Activated naive CD4-positive, alpha-beta T cell treated with anti-CD3 and anti-CD28 coated beads, Interleukin-2, amount 50 U/mL, for 16 hours (primary cell): ENCODE data around the gene PFKFB3.
"Not testable (repeated sequence)": the region's sequence is repeated elsewhere in the genome, so short reads cannot be mapped to it uniquely, and the experiment has no call there.

Experiments used
- DNase-seq: peaks from one replicate; pipeline ENCODE4 v3.0.0-alpha.2; 2020

Gene PFKFB3

GRCh38 chr10:6202684-6203330 is at the start of gene PFKFB3:
Gene PFKFB3, plus strand, starts transcription at chr10:6202932. Its CDS starts 329 bp downstream, at chr10:6203261.
- DNase-seq = peak; percentile 88

DNA sequence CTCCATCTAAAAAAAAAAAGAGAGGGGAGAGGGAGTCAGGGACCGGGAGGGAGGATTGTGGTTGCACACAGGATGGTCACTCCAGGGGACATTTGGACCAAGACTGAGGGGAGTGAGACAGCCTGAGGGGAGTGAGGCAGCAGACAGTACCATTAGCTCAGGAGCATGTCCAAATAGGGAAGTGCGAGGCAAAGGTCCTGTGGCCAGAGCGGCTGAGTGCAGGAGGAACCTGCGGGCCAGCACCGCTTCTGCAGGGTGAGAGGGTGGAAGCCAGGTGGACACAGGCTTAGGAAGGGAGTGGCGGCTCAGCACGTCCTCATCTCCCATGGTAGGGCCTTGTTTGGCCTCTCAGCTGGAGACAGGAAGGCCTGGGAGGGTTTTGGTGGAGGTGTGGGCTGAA is 48.9 kb upstream of the PFKFB3 start:
- DNase-seq = no peak

DNA sequence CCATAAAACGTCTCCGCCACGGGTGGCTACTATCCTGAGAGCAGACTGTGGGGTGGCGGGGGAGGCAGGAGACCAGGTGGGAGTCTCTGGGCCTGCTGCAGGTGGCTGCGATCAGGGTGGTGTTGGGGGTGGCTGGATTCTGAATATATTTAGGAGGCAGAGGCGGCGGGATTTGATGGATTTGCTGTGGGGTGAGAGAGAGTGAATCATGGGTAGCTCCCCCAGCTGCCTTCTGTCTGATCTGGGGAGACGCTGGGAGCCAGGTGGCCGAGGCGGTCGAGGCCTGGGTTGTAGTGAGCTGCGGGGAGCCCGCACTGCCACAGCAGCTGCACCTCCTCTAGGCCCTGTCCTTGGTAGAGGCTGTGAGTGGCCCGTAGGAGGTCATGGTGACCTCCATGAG is 48.2 kb upstream of the PFKFB3 start:
- no peak for DNase-seq

DNA sequence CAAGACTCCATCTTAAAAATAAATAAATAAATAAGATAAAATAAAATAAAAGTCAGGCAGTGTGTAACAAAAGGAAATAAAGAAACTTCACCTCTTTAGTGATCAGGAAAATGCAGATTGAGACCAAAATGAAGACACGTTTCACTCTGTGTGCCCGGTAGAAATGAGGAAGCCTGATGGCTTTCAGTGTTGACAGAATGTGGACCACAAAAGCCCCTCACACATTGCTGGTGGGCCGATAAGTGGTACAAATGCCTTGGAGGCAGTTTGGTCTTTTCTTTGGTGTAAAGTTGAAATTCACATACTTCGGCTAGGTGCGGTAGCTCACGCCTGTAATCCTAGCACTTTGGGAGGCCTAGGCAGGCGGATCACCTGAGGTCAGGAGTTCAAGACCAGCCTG is 44.5 kb upstream of the PFKFB3 start:
- no peak for DNase-seq

DNA sequence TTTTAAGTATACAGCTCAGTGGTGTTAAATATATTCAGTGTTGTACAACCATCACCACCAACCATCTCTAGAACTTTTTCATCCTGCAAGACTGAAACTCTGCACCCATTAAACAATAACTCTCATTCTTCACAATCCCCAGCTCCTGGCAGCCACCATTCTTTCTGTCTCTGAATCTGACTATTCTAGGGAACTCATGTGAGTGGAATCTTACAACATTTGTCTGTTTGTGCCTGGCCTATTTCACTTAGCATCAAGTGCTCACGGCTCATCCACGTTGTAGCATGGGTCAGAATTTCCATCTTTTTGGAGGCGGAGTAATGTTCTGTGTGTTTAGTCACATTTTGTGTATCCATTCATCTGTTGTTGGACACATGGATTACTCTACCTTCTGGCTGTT is 40.8 kb upstream of the PFKFB3 start:
- no peak for DNase-seq

DNA sequence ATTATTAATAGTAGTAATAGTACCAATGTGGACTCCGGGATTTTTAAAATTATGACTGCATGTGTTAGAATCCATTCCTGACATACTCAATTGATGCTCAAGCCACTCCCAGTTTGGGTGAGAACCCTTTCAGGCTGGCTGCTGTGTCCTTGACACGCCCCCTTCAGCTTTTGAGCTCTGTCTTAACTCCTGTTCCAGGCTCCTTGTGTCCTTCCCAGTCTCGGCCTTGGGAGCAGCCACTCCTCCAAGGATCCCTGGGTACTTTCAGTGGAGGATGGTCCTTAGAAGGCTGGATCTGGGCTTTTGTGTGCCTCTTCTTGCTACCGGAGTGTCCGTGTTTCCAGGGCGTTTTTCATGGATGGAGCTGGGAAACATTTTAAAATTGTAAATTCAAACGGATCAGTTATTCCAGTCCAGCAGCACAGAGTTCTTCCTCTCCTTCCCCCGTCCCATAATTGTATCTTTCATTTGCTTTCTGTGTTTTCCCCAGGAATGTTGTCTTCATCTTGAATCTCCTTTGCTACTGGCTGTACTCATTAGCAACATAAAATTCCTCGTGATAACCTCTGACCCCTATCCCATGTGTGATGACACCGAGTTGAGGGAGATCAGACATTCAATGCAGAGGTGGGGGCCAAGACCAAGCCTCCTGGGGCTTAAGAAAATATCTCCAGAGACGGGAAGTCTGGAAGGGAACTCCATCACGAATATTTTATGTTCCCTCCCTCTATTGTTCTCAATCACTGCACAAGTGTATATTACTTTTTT is 40.0 kb upstream of the PFKFB3 start:
- DNase-seq = no peak

DNA sequence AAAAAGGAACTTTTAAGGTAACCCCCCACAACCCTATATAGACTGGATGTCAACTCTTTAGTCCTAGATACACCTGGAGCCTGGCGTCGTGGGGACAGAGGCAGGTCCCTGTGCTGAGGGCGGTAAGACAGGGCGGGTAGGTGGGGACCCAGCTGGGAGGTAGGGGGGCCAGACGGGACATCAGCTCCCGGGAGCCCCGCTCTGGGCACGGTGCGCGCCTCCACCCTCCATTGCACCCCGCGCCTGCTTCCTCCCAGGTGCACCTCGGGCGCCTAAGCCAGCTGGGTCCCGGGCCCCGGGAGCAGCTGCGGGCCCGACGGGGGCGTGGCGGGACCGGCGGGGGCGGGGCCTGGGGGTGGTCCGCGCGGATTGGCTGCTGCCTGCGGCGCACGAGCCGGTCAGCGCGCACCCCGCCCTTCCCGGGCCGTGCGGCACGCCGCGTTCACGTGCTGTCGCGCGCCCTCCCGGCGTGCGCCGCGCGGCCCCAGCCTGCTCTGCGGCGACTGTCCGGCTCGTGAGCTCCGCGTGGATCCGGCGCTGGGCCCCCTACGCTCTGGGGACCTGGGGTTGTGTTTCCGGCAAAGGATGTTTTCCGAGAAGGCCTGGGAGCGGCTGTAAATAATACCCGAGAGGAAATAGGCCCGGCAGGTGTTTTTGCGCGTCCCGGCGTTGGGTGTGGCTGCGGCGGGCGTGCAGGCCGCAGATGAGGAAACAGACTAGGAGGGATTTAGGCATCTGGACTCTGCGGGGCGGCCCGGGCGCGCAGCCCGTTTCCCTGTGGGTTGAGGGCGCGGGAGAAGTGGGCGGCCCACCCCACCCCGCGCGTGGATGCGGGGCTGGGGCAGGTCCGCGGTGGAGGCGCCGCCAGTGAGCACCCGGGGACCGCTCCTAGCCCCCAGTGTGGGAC is 39.1 kb upstream of the PFKFB3 start:
- DNase-seq = peak; percentile 94

DNA sequence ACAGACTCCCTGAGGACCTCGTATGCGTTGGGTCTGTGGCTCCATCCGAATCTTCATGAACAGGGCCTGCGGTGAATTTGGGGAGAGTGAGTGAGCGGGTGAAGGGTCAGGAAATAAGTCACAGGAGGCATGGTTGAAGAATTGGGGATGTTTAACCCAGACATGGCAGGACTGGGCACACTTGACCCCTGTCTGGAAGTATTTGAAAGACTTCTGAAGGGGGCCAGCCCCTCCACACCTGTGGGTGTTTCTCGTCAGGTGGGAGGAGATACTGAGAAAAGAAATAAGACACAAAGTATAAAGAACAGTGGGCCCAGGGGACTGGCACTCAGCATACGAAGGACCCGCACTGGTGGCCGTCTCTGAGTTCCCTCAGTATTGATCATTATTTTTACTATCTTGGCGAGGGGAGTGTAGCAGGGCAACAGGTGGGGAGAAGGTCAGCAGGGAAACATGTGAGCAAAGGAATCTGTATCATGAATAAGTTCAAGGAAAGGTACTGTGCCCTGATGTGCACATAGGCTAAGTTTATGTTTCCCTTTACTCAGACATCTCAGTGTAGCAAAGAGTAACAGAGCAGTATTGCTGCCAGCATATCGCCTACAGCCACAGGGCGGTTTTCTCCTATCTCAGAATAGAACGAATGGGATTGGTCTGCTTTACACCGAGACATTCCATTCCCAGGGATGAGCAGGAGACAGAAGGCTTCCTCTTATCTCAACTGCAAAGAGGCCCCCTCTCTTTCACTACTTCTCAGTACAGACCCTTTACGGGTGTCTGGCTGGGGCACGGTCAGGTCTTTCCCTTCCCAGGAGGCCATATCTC is 38.2 kb upstream of the PFKFB3 start:
- DNase-seq = no peak

DNA sequence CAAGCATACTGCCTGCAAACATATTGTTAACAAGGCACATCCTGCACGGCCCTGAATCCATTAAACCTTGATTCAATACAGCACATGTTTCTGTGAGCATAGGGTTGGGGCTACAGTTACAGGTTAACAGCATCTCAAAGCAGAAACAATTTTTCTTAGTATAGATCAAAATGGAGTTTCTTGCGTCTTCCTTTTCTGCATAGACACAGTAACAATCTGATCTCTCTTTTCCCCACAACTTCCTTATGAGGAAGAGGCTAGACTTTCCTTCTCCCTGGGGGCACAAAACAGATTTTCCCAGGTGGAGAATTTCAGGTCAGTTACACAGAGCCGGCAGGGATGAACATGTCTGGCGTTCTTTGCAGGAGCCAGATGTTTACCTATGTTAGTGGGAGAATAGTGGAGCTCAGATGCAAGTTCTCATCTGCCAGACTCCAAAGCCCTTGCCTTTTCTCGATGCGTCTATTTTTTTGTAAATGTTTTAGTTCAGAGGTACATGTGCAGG is 37.5 kb upstream of the PFKFB3 start:
- DNase-seq = no peak

- DNase-seq = not testable (repeated sequence)
Observed at GRCh38 chr10:6165933-6166332, 36.8 kb upstream of the PFKFB3 start.

GRCh38 chr10:6167456-6167855 is 35.3 kb upstream of the PFKFB3 start:
- DNase-seq = no peak

- DNase-seq = no peak
Observed at GRCh38 chr10:6168084-6168483, 34.6 kb upstream of the PFKFB3 start.

- DNase-seq = no peak
Observed at GRCh38 chr10:6170638-6171037, 32.1 kb upstream of the PFKFB3 start.

DNA sequence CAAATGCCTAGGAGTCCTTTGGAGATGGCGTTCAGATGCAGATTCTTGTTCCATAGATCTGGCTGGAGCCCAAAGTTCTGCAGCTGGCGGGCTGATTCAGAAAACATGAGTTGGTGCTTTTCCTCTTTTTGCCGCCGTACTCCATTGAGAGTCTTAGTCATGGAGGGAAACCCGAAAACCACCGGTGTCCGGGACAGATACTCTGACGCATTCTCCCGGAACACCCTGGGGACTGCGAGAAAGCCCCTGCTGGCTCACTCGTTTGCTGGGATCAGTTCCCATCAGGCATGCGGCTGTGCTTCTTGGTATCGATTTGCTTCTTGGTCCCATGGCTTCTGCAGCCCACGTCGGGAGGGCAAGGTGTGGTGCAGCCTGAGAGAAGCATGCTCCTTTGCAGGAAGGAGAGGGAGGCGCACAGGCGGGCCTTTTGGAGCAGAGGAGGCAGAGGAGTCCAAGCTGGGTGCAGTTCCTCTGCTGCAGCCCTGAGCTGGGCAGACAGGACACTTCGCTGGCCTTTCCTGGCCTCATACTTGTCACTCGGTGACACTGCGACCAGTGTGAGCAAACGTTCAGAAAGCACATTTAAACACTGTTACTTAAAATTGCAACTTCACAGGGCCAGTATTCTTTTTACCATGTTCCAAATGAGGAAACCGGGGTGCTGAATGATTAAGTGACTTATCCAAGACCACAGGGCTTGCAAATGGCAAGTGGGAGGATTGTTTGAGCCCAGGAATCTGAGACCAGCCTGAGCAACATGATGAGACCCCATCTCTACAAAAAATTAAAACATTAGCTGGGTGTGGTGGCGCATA is 30.6 kb upstream of the PFKFB3 start:
- no peak for DNase-seq

- DNase-seq = peak; percentile 55
Observed at GRCh38 chr10:6173203-6173602, 29.5 kb upstream of the PFKFB3 start.

GRCh38 chr10:6174201-6174874 is 28.4 kb upstream of the PFKFB3 start:
- no peak for DNase-seq

DNA sequence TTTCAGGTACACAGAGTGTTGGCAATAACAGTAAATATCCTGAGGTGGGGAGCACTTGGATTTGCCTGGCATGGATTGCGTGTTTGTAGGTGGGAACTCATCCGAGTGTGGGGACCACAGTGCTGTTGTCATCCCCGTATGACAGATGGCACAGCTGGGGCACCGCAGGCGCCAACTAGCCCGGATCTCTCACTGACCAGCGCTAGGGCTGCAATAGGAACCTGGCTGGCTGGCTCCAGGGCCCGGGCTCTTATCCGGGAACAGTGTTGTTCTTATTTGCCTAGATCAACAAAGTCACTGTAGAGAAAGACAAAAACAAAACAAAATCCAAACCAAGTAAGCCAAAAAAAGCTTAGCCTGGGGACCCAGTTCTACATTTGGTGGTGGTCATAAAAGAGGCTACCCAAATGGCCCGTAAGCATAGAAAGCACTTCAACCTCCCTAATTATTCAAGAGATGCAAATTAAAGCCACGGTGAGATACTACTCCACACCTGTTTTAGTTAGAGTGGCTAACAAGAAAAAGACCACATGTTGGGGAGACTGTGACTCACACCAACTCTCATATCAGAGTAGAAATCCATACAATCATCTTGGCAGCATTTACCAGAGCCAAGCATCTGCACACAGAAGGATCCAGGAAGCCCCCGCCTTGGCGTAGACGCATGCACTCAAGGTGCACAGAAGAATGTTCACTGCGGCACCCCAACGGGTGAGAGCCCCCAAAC is 27.2 kb upstream of the PFKFB3 start:
- no peak for DNase-seq

GRCh38 chr10:6176691-6177231 is 26.0 kb upstream of the PFKFB3 start:
- DNase-seq = no peak

DNA sequence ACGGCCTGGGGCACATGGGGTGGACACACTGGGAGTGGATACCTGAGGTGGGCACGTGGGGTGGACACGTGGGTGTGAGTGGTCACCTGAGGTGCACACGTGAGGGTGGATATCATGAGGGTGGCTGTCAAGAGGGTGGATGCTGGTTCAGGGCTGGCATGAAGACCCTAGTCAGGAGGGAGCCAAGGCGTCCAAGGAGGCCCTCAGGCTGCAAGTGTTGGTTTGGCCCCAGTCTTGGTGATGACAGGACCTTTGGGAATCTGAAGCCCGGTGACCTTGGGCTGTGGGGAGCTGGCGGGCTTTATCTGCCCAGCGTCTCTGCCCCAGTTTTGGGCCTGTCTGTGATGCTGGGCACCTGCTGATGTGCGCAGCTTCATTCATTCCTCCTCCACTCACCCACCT is 24.9 kb upstream of the PFKFB3 start:
- DNase-seq = no peak

- DNase-seq = no peak
Observed at GRCh38 chr10:6178581-6178980, 24.2 kb upstream of the PFKFB3 start.
